Activated T-cell treated with anti-CD3 and anti-CD28 coated beads for 48 hours (primary cell): ENCODE data around the gene MT1A.
A peak's percentile ranks its signal among the peaks of the same experiment; 100 is the strongest.
"Not testable (repeated sequence)": the region's sequence is repeated elsewhere in the genome, so short reads cannot be mapped to it uniquely, and the experiment has no call there.

ENCODE experiments used
- DNase-seq: peaks from one replicate; pipeline ENCODE4 v3.0.0-alpha.2; 2020; ENCODE audit warnings: low read depth

MT1A gene

GRCh38 chr16:56610609-56611111 is 27.8 kb upstream of the MT1A start:
- DNase-seq = no peak

DNA sequence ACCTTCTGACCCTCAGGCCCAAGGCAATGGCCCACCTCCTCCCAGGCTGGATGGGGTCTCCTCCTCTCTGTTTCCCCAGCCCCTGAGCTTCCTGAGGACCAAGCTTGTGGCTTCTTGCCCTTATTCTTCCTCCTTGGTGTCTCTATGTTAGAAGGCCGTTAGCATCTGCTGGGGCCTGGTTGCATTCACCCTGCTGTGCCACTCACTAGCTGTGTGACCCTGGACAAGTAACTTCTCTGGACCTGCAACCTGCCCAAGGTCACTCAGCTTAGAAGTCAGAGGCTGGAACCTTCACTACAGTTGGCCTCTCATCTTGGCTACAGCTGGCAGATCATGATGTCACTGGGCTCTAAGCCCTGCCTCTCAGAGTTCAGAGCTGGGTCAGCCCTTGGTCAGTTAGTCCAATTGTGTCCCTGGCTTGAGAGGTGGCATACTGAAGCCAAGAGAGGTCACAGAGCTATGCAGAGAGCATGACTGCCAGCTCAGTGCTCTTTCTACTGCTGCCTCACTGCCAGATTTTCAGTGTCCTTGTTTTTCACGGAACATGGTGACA is 27.1 kb upstream of the MT1A start:
- no peak for DNase-seq

GRCh38 chr16:56613706-56614105 is 24.8 kb upstream of the MT1A start:
- no peak for DNase-seq

- no peak for DNase-seq
Observed at GRCh38 chr16:56614549-56614991, 23.9 kb upstream of the MT1A start.

DNA sequence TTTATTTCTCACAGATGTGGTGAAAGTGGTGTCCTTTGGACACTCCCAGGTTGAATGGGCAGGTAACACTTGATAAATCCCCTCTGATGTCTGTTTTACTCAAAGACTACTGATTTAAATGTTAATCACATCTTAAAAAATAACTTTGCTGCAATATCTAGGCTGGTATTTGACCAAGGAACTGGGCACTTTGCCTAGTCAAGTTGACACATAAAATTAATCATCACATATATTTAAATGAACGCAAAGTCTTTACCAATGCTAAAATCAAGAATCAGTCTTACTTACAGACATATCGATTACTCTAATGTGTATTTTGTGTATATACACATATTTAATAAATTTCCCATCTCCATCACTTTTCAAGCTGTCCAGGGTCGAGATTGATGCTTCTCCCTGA is 23.1 kb upstream of the MT1A start:
- DNase-seq = no peak

GRCh38 chr16:56616608-56617211 is 21.8 kb upstream of the MT1A start:
- DNase-seq = no peak

DNA sequence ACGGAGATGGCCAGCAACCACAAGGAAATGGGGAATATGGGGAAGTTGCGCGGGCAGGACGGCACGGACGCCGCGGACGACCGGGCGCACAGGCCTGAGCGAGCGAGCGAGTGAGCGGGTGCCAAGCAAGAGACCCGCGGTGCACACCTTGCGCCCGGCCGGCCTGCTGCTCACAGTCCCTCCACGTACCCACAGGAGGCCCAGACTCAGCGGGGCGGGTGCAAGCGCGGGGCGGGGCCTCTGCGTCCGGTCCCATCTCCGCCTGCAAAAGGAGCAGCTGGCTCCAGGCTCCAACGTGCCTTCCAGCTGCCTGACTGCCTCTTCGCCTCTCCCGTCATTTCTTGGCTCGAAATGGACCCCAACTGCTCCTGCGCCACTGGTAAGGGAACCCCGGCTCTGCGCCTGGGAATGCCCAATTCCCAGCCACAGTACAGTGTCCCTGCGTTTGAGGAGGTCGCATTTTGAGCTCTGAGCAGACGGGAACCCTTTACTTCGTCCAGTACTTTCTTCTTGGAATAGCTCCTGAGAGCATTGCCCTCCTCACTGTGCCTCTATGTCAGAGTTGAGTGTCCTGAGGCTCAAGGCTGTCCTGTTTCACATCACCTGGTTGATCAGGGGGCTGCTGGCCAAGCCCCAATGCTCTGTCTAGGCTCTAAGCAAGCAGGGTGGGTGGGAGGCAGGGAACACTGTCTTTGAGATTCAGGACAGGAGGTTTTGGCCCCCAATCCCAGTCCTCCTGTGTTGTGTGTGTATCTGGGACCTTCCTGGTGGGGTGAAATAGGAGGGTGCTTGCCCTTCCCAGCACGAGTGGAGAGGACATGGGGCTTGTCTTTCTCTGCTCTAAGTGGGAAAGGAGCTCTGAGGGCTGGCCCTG is 21.0 kb upstream of the MT1A start:
- peak; percentile 67 for DNase-seq

DNA sequence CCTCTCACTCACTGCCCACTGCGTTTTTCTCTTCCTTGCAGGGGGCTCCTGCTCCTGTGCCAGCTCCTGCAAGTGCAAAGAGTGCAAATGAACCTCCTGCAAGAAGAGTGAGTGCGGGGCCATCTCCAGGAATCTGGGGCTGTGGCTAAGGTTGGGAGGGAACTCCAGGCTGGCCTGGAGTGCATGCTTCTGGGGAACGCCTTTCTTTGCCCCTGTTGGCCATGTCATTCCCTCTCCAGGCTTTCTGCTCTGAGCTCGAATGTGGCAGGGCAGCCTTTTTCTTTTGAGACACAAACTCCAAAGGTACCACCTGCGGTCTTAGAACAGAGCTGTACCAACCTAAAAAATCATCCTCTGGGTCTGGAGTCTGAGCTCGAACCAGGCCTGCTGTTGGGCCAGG is 20.3 kb upstream of the MT1A start:
- no peak for DNase-seq

GRCh38 chr16:56620339-56620897 is 18.0 kb upstream of the MT1A start:
- no peak for DNase-seq

- not testable (repeated sequence) for DNase-seq
Observed at GRCh38 chr16:56621665-56622445, 16.6 kb upstream of the MT1A start.

- not testable (repeated sequence) for DNase-seq
Observed at GRCh38 chr16:56623184-56623583, 15.3 kb upstream of the MT1A start.

- DNase-seq = no peak
Observed at GRCh38 chr16:56623637-56624036, 14.8 kb upstream of the MT1A start.

GRCh38 chr16:56625140-56625942 is 13.1 kb upstream of the MT1A start, which contains the start of gene MT1E:
TSS of gene MT1E (plus strand) at chr16:56625781. CDS start at chr16:56625852, 71 bp downstream.
- DNase-seq = peak; percentile 74

- no peak for DNase-seq
Observed at GRCh38 chr16:56625943-56626654, 12.4 kb upstream of the MT1A start.

DNA sequence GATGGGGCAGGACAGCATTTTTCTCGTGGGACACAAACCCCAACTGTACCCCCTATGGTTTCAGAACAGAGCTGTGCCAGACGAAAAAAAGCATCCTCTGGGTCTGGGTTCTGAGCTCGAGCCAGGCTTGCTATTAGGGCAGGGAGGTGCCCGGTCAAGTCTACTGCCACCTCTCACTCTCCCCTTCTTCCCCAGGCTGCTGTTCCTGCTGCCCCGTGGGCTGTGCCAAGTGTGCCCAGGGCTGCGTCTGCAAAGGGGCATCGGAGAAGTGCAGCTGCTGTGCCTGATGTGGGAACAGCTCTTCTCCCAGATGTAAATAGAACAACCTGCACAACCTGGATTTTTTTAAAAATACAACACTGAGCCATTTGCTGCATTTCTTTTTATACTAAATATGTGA is 11.8 kb upstream of the MT1A start:
- DNase-seq = no peak

GRCh38 chr16:56628486-56629350 is 9.7 kb upstream of the MT1A start:
- no peak for DNase-seq

DNA sequence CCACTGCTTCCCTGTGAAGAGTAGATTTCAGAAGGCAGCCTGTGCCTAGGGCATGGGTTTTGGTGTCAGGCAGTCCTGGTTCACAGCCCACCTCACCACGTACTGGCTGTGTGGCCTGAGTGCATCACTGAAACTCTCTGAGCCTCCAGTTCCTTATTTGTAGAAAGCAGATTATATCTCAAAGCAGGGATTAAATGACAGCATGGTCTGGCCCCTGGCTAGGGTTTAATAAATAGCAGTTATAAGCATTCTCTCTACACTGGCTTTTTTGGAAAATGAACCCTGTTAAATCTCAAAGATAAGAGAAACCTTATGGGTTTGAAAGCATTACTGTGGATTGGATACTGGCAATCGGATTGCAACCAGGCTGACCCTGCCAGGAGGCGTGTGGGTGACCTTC is 8.9 kb upstream of the MT1A start:
- DNase-seq = no peak

GRCh38 chr16:56630134-56630533 is 8.3 kb upstream of the MT1A start:
- DNase-seq = no peak

DNA sequence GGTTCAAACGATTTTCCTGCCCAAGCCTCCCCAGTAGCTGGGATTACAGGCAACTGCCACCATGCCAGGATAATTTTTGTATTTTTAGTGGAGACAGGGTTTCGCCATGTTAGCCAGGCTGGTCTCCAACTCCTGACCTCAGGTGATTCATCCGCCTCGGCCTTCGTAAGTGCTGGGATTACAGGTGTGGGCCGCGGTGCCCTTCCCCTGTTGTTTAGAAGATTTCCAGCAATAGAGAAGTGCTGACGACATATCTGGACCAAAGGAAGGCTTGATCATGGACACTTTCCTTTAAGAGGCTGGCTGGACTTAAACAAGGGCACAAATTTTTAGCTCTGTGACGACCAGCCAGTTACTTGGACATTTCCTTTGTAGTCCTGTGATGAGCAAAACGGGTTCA is 7.3 kb upstream of the MT1A start:
- no peak for DNase-seq
